Measurements from ENCODE around the gene B4GALNT3. TPM values are rescaled to one million over a fixed set of nuclear protein-coding genes. Genes with fewer than 3 reads are reported as not detected.

Gene B4GALNT3
- polyA plus RNA-seq, 2 of the 4 experiments (the other 2 are of a cell fraction) = 0.43 to 0.53 TPM

DNA sequence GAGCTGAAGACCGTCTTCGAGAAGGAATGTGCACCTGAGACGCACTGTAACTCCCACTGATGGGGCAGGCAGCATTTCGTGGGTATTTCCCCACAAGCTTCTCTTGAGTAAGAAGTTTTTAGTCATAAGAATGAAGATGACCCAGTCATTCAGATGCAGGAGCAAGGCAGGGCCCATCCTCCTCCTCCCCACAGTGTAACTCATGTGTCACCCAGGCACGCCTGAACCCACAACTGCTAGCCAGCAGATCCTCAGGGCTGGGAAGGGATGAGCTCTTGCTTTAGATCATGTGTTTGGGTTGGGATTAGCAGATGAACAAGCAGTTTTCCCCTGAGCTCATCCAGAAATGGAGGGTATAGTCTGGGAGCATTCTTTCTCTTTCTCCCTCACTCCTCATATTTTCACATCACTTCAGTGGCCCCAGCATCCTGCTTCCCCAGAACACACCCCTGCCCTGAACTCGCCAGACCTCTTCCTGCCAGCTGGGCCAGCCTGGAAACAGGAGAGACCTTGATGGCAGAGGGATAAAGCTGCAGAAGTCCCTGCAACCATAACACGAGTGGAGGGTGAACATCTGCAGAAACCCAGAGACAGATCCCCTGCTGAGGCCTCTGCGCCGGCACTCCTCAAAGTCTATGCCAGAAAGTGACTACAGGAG is 73.3 kb downstream of the B4GALNT3 start:
- ChIA-PET POLR2A (no interaction called here), CTCF (interaction anchor here (1.1 to 7.6 kb wide), 6 partner anchors 15 to 91 kb away, joined by 3 to 75 read pairs (median 5); no protein-coding TSS in a partner anchor)
- Histone ChIP-seq H3K4me2 (no peak overlapping the region), H3K4me3 (no peak overlapping the region), H3K9me3 (peaks cover 15% of the 10 kb centered on the region), H3K4me1 (no peaks in the 10 kb centered on the region), H3K27ac (no peak overlapping the region)
- TF ChIP-seq, protein P1, sequence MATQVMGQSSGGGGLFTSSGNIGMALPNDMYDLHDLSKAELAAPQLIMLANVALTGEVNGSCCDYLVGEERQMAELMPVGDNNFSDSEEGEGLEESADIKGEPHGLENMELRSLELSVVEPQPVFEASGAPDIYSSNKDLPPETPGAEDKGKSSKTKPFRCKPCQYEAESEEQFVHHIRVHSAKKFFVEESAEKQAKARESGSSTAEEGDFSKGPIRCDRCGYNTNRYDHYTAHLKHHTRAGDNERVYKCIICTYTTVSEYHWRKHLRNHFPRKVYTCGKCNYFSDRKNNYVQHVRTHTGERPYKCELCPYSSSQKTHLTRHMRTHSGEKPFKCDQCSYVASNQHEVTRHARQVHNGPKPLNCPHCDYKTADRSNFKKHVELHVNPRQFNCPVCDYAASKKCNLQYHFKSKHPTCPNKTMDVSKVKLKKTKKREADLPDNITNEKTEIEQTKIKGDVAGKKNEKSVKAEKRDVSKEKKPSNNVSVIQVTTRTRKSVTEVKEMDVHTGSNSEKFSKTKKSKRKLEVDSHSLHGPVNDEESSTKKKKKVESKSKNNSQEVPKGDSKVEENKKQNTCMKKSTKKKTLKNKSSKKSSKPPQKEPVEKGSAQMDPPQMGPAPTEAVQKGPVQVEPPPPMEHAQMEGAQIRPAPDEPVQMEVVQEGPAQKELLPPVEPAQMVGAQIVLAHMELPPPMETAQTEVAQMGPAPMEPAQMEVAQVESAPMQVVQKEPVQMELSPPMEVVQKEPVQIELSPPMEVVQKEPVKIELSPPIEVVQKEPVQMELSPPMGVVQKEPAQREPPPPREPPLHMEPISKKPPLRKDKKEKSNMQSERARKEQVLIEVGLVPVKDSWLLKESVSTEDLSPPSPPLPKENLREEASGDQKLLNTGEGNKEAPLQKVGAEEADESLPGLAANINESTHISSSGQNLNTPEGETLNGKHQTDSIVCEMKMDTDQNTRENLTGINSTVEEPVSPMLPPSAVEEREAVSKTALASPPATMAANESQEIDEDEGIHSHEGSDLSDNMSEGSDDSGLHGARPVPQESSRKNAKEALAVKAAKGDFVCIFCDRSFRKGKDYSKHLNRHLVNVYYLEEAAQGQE (IDR thresholded peaks at IDR 0.05) = no peak
- TF ChIP-seq TP53 (CRISPR knock-in tag; IDR thresholded peaks at IDR 0.05) = no peak
- no peak for TF ChIP-seq RAD21 (conservative IDR thresholded peaks at IDR 0.05 in 1 of 2, IDR thresholded peaks at IDR 0.05 in 1 of 2)
- TF ChIP-seq CEBPB (IDR thresholded peaks at IDR 0.05) = no peak
- no peak for TF ChIP-seq HOXB5 (CRISPR knock-in tag; IDR thresholded peaks at IDR 0.05)
- TF ChIP-seq RFX5 (IDR thresholded peaks at IDR 0.05) = no peak
- TF ChIP-seq HOXB13 (CRISPR knock-in tag; IDR thresholded peaks at IDR 0.05; ENCODE audit: low read depth) = no peak
- no peak for TF ChIP-seq ZFP36 (IDR thresholded peaks at IDR 0.05; ENCODE audit: borderline replicate concordance, partially characterized antibody)
- no peak for TF ChIP-seq RARB (CRISPR knock-in tag; IDR thresholded peaks at IDR 0.05)
- DNase-seq (ENCODE audit: low read depth in 1 of 2, low spot score in 1 of 2) (no peak), ATAC-seq (peak; percentile 29 to 41; a peak in 3 of 6 replicates), FAIRE-seq (no peak)
- WGBS (ENCODE audit: missing lambda C conversion rate) = 56% methylated on average over 9 of the region's 9 CpGs

DNA sequence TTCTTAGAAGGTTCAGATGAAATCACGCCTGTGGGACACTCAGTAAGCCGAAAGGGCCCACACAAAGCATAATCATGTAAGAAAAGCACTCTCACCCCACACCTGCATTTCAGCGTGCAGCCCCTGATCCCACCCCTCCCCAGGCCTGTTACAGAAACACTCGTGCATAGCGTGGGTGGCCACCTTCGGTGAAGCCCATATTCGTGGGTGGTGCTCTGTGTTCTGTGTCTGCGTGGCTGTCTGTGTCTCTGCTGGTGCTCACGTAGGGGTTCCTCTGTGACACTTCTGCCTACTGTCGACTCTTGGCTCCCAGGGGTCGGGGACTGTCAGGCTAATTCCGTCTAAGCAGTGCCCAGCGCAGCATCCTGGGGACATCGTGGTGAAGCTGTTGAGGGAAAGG is 74.0 kb downstream of the B4GALNT3 start:
- FAIRE-seq = no peak
- DNase-seq (ENCODE audit: low read depth in 1 of 2, low spot score in 1 of 2) = no peak
- Histone ChIP-seq H3K4me2 (no peak overlapping the region), H3K9me3 (peaks cover 15% of the 10 kb centered on the region), H3K4me3 (no peak overlapping the region), H3K4me1 (peaks cover 6% of the 10 kb centered on the region; the same call in 1 of the 3 replicates), H3K27ac (no peak overlapping the region)
- TF ChIP-seq MYC (IDR thresholded peaks at IDR 0.05; ENCODE audit: borderline replicate concordance, low read length) (no peak), MAFK (IDR thresholded peaks at IDR 0.05; ENCODE audit: partially characterized antibody) (no peak), RAD21 (conservative IDR thresholded peaks at IDR 0.05 in 1 of 2, IDR thresholded peaks at IDR 0.05 in 1 of 2) (no peak), ZNF302 (CRISPR knock-in tag; IDR thresholded peaks at IDR 0.05) (no peak), RNF2 (IDR thresholded peaks at IDR 0.05; ENCODE audit: borderline replicate concordance, low read depth) (no peak), HOXA7 (CRISPR knock-in tag; IDR thresholded peaks at IDR 0.05) (no peak), GATA3 (IDR thresholded peaks at IDR 0.05; ENCODE audit: borderline replicate concordance) (no peak), FOXS1 (CRISPR knock-in tag; IDR thresholded peaks at IDR 0.05) (no peak), MAZ (IDR thresholded peaks at IDR 0.05; ENCODE audit: borderline replicate concordance, low read depth, low read length) (no peak), ZC3H11A (IDR thresholded peaks at IDR 0.05) (no peak)
- TF ChIP-seq, protein P2, sequence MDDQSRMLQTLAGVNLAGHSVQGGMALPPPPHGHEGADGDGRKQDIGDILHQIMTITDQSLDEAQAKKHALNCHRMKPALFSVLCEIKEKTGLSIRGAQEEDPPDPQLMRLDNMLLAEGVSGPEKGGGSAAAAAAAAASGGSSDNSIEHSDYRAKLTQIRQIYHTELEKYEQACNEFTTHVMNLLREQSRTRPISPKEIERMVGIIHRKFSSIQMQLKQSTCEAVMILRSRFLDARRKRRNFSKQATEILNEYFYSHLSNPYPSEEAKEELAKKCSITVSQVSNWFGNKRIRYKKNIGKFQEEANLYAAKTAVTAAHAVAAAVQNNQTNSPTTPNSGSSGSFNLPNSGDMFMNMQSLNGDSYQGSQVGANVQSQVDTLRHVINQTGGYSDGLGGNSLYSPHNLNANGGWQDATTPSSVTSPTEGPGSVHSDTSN (IDR thresholded peaks at IDR 0.05) = no peak
- TF ChIP-seq, protein P3, sequence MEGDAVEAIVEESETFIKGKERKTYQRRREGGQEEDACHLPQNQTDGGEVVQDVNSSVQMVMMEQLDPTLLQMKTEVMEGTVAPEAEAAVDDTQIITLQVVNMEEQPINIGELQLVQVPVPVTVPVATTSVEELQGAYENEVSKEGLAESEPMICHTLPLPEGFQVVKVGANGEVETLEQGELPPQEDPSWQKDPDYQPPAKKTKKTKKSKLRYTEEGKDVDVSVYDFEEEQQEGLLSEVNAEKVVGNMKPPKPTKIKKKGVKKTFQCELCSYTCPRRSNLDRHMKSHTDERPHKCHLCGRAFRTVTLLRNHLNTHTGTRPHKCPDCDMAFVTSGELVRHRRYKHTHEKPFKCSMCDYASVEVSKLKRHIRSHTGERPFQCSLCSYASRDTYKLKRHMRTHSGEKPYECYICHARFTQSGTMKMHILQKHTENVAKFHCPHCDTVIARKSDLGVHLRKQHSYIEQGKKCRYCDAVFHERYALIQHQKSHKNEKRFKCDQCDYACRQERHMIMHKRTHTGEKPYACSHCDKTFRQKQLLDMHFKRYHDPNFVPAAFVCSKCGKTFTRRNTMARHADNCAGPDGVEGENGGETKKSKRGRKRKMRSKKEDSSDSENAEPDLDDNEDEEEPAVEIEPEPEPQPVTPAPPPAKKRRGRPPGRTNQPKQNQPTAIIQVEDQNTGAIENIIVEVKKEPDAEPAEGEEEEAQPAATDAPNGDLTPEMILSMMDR (IDR thresholded peaks at IDR 0.05) = no peak
- TF ChIP-seq, protein P4, sequence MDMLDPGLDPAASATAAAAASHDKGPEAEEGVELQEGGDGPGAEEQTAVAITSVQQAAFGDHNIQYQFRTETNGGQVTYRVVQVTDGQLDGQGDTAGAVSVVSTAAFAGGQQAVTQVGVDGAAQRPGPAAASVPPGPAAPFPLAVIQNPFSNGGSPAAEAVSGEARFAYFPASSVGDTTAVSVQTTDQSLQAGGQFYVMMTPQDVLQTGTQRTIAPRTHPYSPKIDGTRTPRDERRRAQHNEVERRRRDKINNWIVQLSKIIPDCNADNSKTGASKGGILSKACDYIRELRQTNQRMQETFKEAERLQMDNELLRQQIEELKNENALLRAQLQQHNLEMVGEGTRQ (IDR thresholded peaks at IDR 0.05) = no peak
- TF ChIP-seq, protein P5, sequence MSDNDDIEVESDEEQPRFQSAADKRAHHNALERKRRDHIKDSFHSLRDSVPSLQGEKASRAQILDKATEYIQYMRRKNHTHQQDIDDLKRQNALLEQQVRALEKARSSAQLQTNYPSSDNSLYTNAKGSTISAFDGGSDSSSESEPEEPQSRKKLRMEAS (IDR thresholded peaks at IDR 0.05) = no peak
- POLR2A ChIA-PET = no interaction called here
- WGBS (ENCODE audit: missing lambda C conversion rate) = 65% methylated on average over 14 of the region's 14 CpGs
- CTCF ChIA-PET = interaction anchor here (1.5 to 7.6 kb wide), 4 partner anchors 14 to 91 kb away, joined by 3 to 75 read pairs (median 20); no protein-coding TSS in a partner anchor
- no peak for ATAC-seq
